Omental fat pad (tissue), 4 donors: ENCODE measurements around the gene CRYGB. TPM values are rescaled to one million over a fixed set of nuclear protein-coding genes. Genes with fewer than 3 reads are reported as not detected.

Source experiments
- ATAC-seq: fragments of 150-250 bp; one replicate; pipeline ENCODE4 v1.9.1; 2016; ENCODE audit warnings: mild to moderate bottlenecking, moderate library complexity; ENCODE audit not compliant: low FRiP score
- DNase-seq: peaks from one replicate; pipeline ENCODE4 v3.0.0-alpha.2; 2019; ENCODE audit warnings: low spot score
- CTCF ChIP-seq, 3 donors: fragments of 450-650 bp; IDR thresholded peaks; one replicate each; pipeline ENCODE4 v1.5.1; 2016 to 2017; ENCODE audit warnings: antibody characterized with exemption in 3 of 3, mild to moderate bottlenecking in 3 of 3, moderate library complexity in 2 of 3
- total RNA-seq, 4 donors: library from RNA; depleted of rRNA; stranded (reverse); fragments of >200 nt; gene quantifications; one replicate each; pipeline ENCODE4 v1.1.0, GENCODE V29; 2016

The CRYGB gene
- total RNA-seq, 4 donors from 2014 or later = not detected

- ATAC-seq (peak; percentile 98), DNase-seq (peak; percentile 51)
- peak in 1 of 3 donors; percentile 26 for TF ChIP-seq CTCF (IDR thresholded peaks at IDR 0.05)
Observed at GRCh38 chr2:208175069-208175839, 29.3 kb upstream of the CRYGB start.

GRCh38 chr2:208174144-208174543 lies 28.2 kb upstream of the CRYGB start:
- TF ChIP-seq CTCF (IDR thresholded peaks at IDR 0.05) = no peak
- ATAC-seq (no peak), DNase-seq (no peak)

GRCh38 chr2:208172125-208172524 lies 26.2 kb upstream of the CRYGB start:
- TF ChIP-seq CTCF (IDR thresholded peaks at IDR 0.05) = no peak
- ATAC-seq (no peak), DNase-seq (no peak)

GRCh38 chr2:208164951-208165755 lies 19.2 kb upstream of the CRYGB start:
- TF ChIP-seq CTCF (IDR thresholded peaks at IDR 0.05) = no peak
- DNase-seq (no peak), ATAC-seq (no peak)

GRCh38 chr2:208163489-208163888 lies 17.5 kb upstream of the CRYGB start, which contains the start of gene CRYGA:
CRYGA (minus strand) TSS chr2:208163589; CDS start chr2:208163556, 33 bp downstream.
- TF ChIP-seq CTCF (IDR thresholded peaks at IDR 0.05) = no peak
- no peak for ATAC-seq
- no peak for DNase-seq

GRCh38 chr2:208156439-208156838 lies 10.5 kb upstream of the CRYGB start:
- no peak for TF ChIP-seq CTCF (IDR thresholded peaks at IDR 0.05)
- ATAC-seq (no peak), DNase-seq (no peak)
